GM12891 (cell line): ENCODE data around the gene CPOX.

Experiments used
- PAX5 ChIP-seq: IDR thresholded peaks from 2 replicates; pipeline ENCODE4 v1.6.1; 2011; ENCODE audit warnings: low read length, moderate library complexity, mild to moderate bottlenecking; ENCODE audit not compliant: insufficient read depth, severe bottlenecking
- POLR2A ChIP-seq: IDR thresholded peaks from 2 replicates; pipeline ENCODE4 v1.6.1; 2011; ENCODE audit warnings: low read depth, low read length, control low read depth
- POLR2AphosphoS5 ChIP-seq: IDR thresholded peaks from 2 replicates; pipeline ENCODE4 v1.6.1; 2011; ENCODE audit warnings: low read depth, low read length, control low read depth
- TAF1 ChIP-seq: IDR thresholded peaks from 2 replicates; pipeline ENCODE4 v1.6.1; 2011; ENCODE audit warnings: low read depth, low read length, control low read depth

- TF ChIP-seq POLR2AphosphoS5 (no peak; the same call in none of the 2 replicates), POLR2A (no peak), TAF1 (no peak), PAX5 (no peak)
These were observed 29.0 kb downstream of the CPOX start for GRCh38 chr3:98564282-98565005.
